Tibial artery (tissue), 4 donors: ENCODE data around the gene UNK.

Source experiments
- DNase-seq, 2 donors: peaks; one replicate each; pipeline ENCODE4 v3.0.0-alpha.2; 2019
- H3K27ac ChIP-seq, 2 donors: fragments of 200-600 bp; sonication (generic) in 1 of 2; 1 replicate in 1 of 2; 2 replicates in 1 of 2; pipeline ENCODE4 v1.5.1; 2018 to 2019; ENCODE audit warnings: mild to moderate bottlenecking in 1 of 2
- H3K27me3 ChIP-seq, 2 donors: fragments of 200-600 bp; sonication (generic) in 1 of 2; one replicate each; pipeline versions ENCODE4 v1.5.1 to v1.6.0; 2016 to 2019
- H3K36me3 ChIP-seq, 3 donors: fragments of 200-600 bp; sonication (generic) in 2 of 3; one replicate each; pipeline ENCODE4 v1.5.1; 2016 to 2019; ENCODE audit warnings: mild to moderate bottlenecking in 2 of 3
- H3K4me1 ChIP-seq, 4 donors: fragments of 200-600 bp; sonication (generic) in 2 of 4; 1 replicate in 3 of 4; 2 replicates in 1 of 4; pipeline ENCODE4 v1.5.1; 2016 to 2019
- H3K4me3 ChIP-seq, 2 donors: fragments of 200-600 bp; sonication (generic) in 1 of 2; 1 replicate in 1 of 2; 2 replicates in 1 of 2; pipeline ENCODE4 v1.5.1; 2018 to 2019; ENCODE audit warnings: mild to moderate bottlenecking in 2 of 2
- H3K9me3 ChIP-seq, 3 donors: fragments of 200-600 bp; sonication (generic) in 1 of 3; one replicate each; pipeline ENCODE4 v1.5.1; 2016 to 2019
- intact Hi-C: fragments of 100-400 bp; cut with DNase I; formaldehyde crosslinking; loops from one replicate; pipeline ENCODE4 v1.15.0; 2023; ENCODE audit warnings: low total_unique reads
- TF ChIP-seq, protein P1 (sequence below), 2 experiments: fragments of 200-600 bp in 1 of 2; fragments of 450-650 bp in 1 of 2; IDR thresholded peaks; one replicate each; pipeline ENCODE4 v1.5.1; 2017 to 2019; ENCODE audit warnings: antibody characterized with exemption in 2 of 2, mild to moderate bottlenecking in 1 of 2, moderate library complexity in 1 of 2

Gene UNK

DNA sequence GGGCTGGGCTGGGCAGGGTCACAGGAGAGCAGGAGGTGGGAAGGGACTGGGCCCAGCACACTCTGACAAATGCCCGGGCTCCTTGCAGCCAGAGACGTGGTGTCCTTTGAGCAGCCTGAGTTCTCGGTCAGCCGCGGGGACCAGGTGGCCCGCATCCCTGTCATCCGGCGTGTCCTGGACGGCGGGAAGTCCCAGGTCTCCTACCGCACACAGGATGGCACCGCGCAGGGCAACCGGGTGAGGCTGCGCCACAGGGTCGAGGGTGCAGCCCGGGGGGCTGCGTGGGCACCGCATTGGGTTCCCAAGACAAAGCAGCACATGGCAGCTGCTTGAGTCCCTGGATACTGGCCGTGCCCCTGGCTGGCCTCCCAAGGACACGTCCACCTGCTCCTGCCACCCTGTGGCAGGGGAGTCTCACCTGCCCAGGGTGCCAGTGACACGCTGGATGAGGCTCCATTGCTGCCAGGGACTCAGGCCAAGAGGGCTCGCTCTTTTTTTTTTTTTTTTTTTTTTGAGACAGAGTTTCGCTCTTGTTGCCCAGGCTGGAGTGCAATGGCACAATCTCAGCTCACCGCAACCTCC is 40.9 kb upstream of the UNK start:
- peaks cover 0 to 4% of the 10 kb centered on the region in 2 donors for H3K27me3 ChIP-seq
- intact Hi-C loops: loop anchor here (5.0 kb wide), 1 partner anchor 61 kb away; no protein-coding TSS in a partner anchor
- H3K9me3 ChIP-seq: no peaks in the 10 kb centered on the region
- H3K4me3 ChIP-seq: no peak overlapping the region
- H3K4me1 ChIP-seq: peaks cover 0 to 5% (median 1%) of the 10 kb centered on the region in 4 donors
- DNase-seq: no peak
- peaks cover 0 to 73% (median 0%) of the 10 kb centered on the region in 3 donors for H3K36me3 ChIP-seq
- TF ChIP-seq, protein P1, sequence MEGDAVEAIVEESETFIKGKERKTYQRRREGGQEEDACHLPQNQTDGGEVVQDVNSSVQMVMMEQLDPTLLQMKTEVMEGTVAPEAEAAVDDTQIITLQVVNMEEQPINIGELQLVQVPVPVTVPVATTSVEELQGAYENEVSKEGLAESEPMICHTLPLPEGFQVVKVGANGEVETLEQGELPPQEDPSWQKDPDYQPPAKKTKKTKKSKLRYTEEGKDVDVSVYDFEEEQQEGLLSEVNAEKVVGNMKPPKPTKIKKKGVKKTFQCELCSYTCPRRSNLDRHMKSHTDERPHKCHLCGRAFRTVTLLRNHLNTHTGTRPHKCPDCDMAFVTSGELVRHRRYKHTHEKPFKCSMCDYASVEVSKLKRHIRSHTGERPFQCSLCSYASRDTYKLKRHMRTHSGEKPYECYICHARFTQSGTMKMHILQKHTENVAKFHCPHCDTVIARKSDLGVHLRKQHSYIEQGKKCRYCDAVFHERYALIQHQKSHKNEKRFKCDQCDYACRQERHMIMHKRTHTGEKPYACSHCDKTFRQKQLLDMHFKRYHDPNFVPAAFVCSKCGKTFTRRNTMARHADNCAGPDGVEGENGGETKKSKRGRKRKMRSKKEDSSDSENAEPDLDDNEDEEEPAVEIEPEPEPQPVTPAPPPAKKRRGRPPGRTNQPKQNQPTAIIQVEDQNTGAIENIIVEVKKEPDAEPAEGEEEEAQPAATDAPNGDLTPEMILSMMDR (IDR thresholded peaks at IDR 0.05): no peak
- no peak overlapping the region for H3K27ac ChIP-seq

DNA sequence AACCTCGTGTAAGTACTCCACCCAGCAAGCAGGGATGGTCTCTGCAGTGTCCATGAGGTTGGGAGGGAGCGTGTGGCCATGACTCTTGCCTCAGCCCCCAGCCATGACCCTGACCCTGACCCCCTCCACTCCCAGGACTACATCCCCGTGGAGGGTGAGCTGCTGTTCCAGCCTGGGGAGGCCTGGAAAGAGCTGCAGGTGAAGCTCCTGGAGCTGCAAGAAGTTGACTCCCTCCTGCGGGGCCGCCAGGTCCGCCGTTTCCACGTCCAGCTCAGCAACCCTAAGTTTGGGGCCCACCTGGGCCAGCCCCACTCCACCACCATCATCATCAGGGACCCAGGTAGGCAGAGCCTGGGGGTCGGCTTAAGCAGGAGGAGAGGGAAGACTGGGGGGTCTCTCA is 35.9 kb upstream of the UNK start:
- H3K27ac ChIP-seq: no peak overlapping the region
- H3K9me3 ChIP-seq: no peaks in the 10 kb centered on the region
- no peaks in the 10 kb centered on the region for H3K27me3 ChIP-seq
- intact Hi-C loops: loop anchor here (2.0 kb wide), 1 partner anchor 116 kb away; the partner anchor contains the start of gene SMIM5
- H3K4me3 ChIP-seq: no peak overlapping the region
- TF ChIP-seq, protein P1 (IDR thresholded peaks at IDR 0.05): no peak
- DNase-seq: no peak
- peaks cover 0 to 21% (median 14%) of the 10 kb centered on the region in 4 donors for H3K4me1 ChIP-seq
- peaks cover 0 to 70% (median 0%) of the 10 kb centered on the region in 3 donors for H3K36me3 ChIP-seq

DNA sequence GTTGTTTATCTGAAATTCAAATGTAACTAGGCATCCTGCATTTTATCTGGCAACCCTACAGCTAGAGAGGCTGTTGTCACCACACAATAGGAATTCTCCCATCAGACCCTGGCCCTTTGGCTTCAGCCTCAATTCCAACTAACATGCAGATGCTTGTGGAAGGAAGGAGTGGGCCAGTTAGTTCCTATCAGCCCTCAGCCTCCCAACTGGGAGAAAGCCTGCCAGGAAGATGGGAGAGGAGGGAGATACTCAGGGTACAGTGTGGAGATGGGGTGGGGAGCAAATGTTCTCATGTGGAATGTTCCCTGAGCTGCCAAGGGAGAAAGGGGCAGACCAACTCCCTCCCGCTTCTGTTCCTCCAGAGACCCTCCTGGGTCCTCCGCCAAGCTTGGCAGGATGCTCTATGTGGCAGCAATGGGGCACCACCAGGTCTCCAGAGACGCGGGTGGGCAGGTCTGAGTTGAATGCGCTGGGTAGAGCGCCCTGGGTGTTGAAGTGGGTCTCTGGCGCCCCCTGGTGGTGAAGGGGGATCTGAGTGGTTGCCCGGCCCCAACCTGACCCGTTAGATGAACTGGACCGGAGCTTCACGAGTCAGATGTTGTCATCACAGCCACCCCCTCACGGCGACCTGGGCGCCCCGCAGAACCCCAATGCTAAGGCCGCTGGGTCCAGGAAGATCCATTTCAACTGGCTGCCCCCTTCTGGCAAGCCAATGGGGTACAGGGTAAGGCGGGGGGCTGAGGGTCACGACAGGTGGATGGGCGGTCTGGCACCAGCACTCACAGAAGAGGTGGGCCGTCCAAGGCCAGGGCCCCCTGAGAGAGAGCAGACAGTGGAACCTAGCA is 34.8 kb upstream of the UNK start:
- no peaks in the 10 kb centered on the region for H3K27me3 ChIP-seq
- TF ChIP-seq, protein P1 (IDR thresholded peaks at IDR 0.05): peak; percentile 91 to 92
- peaks cover 0 to 31% (median 22%) of the 10 kb centered on the region in 4 donors for H3K4me1 ChIP-seq
- peak; percentile 87 to 91 for DNase-seq
- H3K4me3 ChIP-seq: peak overlapping the region in 1 of 2 donors; percentile 27
- no peaks in the 10 kb centered on the region for H3K9me3 ChIP-seq
- H3K36me3 ChIP-seq: peaks cover 0 to 71% (median 0%) of the 10 kb centered on the region in 3 donors
- intact Hi-C loops: loop anchor here (2.0 to 5.0 kb wide), 2 partner anchors 77 to 117 kb away; partner anchors contain the start of gene SMIM5
- H3K27ac ChIP-seq: peak overlapping the region; percentile 21 to 51

DNA sequence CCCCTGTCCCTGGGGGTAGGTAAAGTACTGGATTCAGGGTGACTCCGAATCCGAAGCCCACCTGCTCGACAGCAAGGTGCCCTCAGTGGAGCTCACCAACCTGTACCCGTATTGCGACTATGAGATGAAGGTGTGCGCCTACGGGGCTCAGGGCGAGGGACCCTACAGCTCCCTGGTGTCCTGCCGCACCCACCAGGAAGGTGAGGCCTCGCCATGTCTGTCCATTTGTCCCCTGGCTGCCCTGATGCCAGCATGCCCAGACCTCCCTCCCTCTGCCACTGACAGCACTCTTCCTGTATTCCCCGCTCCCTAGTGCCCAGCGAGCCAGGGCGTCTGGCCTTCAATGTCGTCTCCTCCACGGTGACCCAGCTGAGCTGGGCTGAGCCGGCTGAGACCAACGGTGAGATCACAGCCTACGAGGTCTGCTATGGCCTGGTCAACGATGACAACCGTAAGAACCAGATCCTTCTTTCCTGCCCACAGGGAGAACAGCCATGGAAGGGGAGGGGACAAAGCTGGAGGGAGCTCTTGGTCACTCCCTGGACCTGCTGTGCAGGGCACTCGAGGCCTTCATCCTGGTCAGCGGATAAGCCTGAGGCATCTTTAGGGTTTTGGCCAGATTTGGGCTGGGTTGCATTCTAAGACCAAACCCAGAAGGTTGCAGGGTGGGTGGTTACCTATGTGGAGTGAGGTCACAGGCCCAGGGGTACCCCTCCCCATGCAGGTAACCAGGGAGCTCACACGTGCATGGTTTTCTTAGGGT is 33.8 kb upstream of the UNK start:
- Histone ChIP-seq H3K36me3 (peaks cover 0 to 71% (median 0%) of the 10 kb centered on the region in 3 donors), H3K4me1 (peaks cover 0 to 31% (median 22%) of the 10 kb centered on the region in 4 donors), H3K9me3 (no peaks in the 10 kb centered on the region), H3K4me3 (no peak overlapping the region), H3K27me3 (no peaks in the 10 kb centered on the region), H3K27ac (no peak overlapping the region)
- intact Hi-C loops: loop anchor here (5.0 kb wide), 1 partner anchor 79 kb away; no protein-coding TSS in a partner anchor
- no peak for DNase-seq
- TF ChIP-seq, protein P1 (IDR thresholded peaks at IDR 0.05): no peak

DNA sequence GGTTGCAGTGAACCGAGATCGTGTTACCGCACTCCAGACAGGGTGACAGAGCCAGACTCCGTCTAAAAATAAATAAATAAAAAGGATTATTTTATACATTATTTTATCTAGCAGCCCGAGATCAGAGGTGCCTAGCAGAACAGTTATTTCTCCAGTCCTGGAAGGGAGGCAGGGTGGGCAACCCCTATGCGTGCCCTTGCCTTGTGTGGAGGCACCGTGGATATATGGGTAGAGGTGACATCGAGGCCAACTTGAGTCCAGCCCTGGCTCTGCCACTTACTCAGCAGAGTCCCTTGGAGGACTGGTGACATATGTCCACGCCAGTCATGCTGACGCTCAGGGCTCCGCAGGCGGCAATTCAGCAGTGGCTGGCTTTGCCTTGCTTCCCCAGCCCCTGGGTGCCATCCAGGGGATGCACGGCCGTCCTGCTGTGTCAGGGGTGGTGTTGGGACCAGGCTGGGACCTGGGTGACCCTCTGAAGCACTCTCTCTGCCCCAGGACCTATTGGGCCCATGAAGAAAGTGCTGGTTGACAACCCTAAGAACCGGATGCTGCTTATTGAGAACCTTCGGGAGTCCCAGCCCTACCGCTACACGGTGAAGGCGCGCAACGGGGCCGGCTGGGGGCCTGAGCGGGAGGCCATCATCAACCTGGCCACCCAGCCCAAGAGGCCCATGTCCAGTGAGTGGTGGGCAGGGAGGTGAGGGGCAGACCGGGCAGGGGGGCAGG is 32.8 kb upstream of the UNK start:
- TF ChIP-seq, protein P1 (IDR thresholded peaks at IDR 0.05): no peak
- Histone ChIP-seq H3K4me1 (peaks cover 0 to 31% (median 22%) of the 10 kb centered on the region in 4 donors), H3K4me3 (no peak overlapping the region), H3K27ac (no peak overlapping the region), H3K36me3 (peaks cover 0 to 73% (median 0%) of the 10 kb centered on the region in 3 donors), H3K9me3 (no peaks in the 10 kb centered on the region), H3K27me3 (no peaks in the 10 kb centered on the region)
- intact Hi-C loops: loop anchor here (5.0 kb wide), 1 partner anchor 80 kb away; no protein-coding TSS in a partner anchor
- no peak for DNase-seq
